ENCODE results near the gene MAST1.
"Not testable (repeated sequence)": the region's sequence is repeated elsewhere in the genome, so short reads cannot be mapped to it uniquely, and the experiment has no call there.

GRCh38 chr19:12817810-12818209 is 20.5 kb upstream of the MAST1 start:
- not testable (repeated sequence) for TF ChIP-seq CTCF (tag by site-specific recombination; IDR thresholded peaks at IDR 0.05); ZBTB44 (tag by site-specific recombination; IDR thresholded peaks at IDR 0.05); SETDB1 (IDR thresholded peaks at IDR 0.05; ENCODE audit: insufficient read length, low read length); YY1 (tag by site-specific recombination; IDR thresholded peaks at IDR 0.05); ZSCAN5A (tag by site-specific recombination; IDR thresholded peaks at IDR 0.05); PRDM4 (tag by site-specific recombination; IDR thresholded peaks at IDR 0.05); ZNF184 (tag by site-specific recombination; IDR thresholded peaks at IDR 0.05); ZNF629 (tag by site-specific recombination; IDR thresholded peaks at IDR 0.05)
